ENCODE measurements around the gene TOB1. TPM values are rescaled to one million over a fixed set of nuclear protein-coding genes. Genes with fewer than 3 reads are reported as not detected.

Gene TOB1
- total and polyA plus RNA-seq, 2 of the 4 experiments (the other 2 are of a cell fraction): 4.3 to 9.0 TPM

DNA sequence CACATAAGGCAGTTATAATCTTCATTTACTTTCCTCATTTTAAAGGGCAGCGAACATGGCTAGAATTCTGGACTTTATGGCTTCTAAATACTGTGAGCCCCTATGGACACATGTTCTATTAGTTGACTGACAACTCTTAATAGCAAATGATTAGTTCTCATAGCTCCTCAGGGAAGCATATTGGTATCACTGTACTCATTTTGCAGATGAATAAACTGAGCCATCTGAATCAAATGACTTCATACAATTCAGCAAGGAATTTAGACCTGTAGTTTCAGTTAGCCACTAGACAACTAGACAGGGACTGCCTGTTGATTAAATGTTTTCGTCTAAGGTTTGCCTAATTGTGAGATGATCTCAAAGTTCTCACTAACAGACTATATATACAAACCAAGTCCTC is 9.7 kb downstream of the TOB1 start:
- ATAC-seq (ENCODE audit: low read depth): no peak
- in situ Hi-C loops (cut with MboI; ENCODE audit: low sequenced_read_pairs): no loop called here
- 0 out of 2 replicates have a peak, but pooled peaks cover 2% of the 10 kb centered on the region for H3K4me1 ChIP-seq (ENCODE audit: control insufficient read depth, insufficient read depth, low read length)
- no peak overlapping the region for H3K23ac ChIP-seq (ENCODE audit: low read depth, low read length)
- H2BK5ac ChIP-seq (ENCODE audit: low read depth, low read length, poor library complexity, severe bottlenecking): no peak overlapping the region
- H2AFZ ChIP-seq (replicated peaks; ENCODE audit: low read length, poor library complexity): no peak overlapping the region
- H2BK120ac ChIP-seq (ENCODE audit: low read depth, low read length): no peak overlapping the region
- no CpG with 5 or more reads among the region's 2 CpGs for WGBS, 2 experiments (ENCODE audit: extremely low coverage in 2 of 2, insufficient read length in 1 of 2)
- no peak overlapping the region for H3K4me3 ChIP-seq (ENCODE audit: insufficient read depth, low read depth, low read length)
- no TSS peak for BruUV-seq (replicated peaks)
- 0 out of 4 replicates have a peak, but pooled peaks cover 1 to 4% of the 10 kb centered on the region in 2 experiments for H3K79me1 ChIP-seq (ENCODE audit: low read depth in 1 of 2, low read length in 2 of 2)
- no peaks in the 10 kb centered on the region; the same call in 1 of the 2 replicates for H4K20me1 ChIP-seq (ENCODE audit: insufficient read depth, low read length)
- no peaks in the 10 kb centered on the region for H3K9me1 ChIP-seq (ENCODE audit: insufficient read depth, low read length)
- no peak for DNase-seq
- H4K91ac ChIP-seq (ENCODE audit: insufficient read depth, low read depth, low read length): no peak overlapping the region
- no peak overlapping the region for H3K18ac ChIP-seq (ENCODE audit: low read depth, low read length)
- intact Hi-C loops (cut with micrococcal nuclease): no loop called here
- H3K4ac ChIP-seq (ENCODE audit: low read depth, low read length): no peak overlapping the region
- H3K9me3 ChIP-seq (ENCODE audit: control insufficient read depth, insufficient read depth, low read length): no peaks in the 10 kb centered on the region
- H4K5ac ChIP-seq (ENCODE audit: low read depth, low read length): no peak overlapping the region
- H3K56ac ChIP-seq (ENCODE audit: extremely low read depth, insufficient read depth, low read length): no peak overlapping the region
- CTCF ChIA-PET: interaction anchor here (1.0 to 1.2 kb wide), 2 partner anchors 93 to 101 kb away, joined by 3 to 4 read pairs; no protein-coding TSS in a partner anchor
- no peak for TF ChIP-seq MAFK (IDR thresholded peaks at IDR 0.05; ENCODE audit: low read depth, low read length)
- TF ChIP-seq CEBPB (IDR thresholded peaks at IDR 0.05; ENCODE audit: low read depth, low read length): no peak
- TF ChIP-seq SMC3 (IDR thresholded peaks at IDR 0.05; ENCODE audit: low read depth, low read length): no peak
- no peak for TF ChIP-seq RFX5 (IDR thresholded peaks at IDR 0.05; ENCODE audit: low read depth, low read length)
- dilution Hi-C loops (cut with HindIII; ENCODE audit: low sequenced_read_pairs, unreplicated experiment): no loop called here
- H3K27ac ChIP-seq (ENCODE audit: insufficient read depth, low read length): no peak overlapping the region
- H4K8ac ChIP-seq (ENCODE audit: low read depth in 2 of 2, low read length in 2 of 2): no peak overlapping the region
- H2AK5ac ChIP-seq (ENCODE audit: low read depth, low read length): no peak overlapping the region
- H3K27me3 ChIP-seq (ENCODE audit: control insufficient read depth, insufficient read depth, low read length): no peaks in the 10 kb centered on the region; the same call in 1 of the 2 replicates
- H3K14ac ChIP-seq (replicated peaks; ENCODE audit: low read depth, low read length): no peak overlapping the region
- H2BK15ac ChIP-seq (ENCODE audit: low read depth, low read length): no peak overlapping the region
- no peaks in the 10 kb centered on the region for H3K36me3 ChIP-seq (ENCODE audit: control insufficient read depth, insufficient read depth, low read length)
- H2BK20ac ChIP-seq (ENCODE audit: low read depth, low read length): no peak overlapping the region
- H3K4me2 ChIP-seq (ENCODE audit: low read depth, low read length): no peak overlapping the region
- no peak overlapping the region for H3K9ac ChIP-seq (ENCODE audit: low read depth, low read length)
- POLR2A ChIA-PET (ENCODE audit: unreplicated experiment): interaction anchor here (2.3 kb wide), 1 partner anchor 10 kb away, joined by 8 read pairs; the partner anchor contains the start of gene TOB1
- H2AK9ac ChIP-seq (replicated peaks; ENCODE audit: low read depth, low read length, poor library complexity): no peak overlapping the region
